HepG2 (cell line): Measurements from ENCODE around the gene MOV10L1. TPM values are rescaled to one million over a fixed set of nuclear protein-coding genes. Genes with fewer than 3 reads are reported as not detected.

Experiments
- CBFB ChIP-seq: sonication (generic); formaldehyde crosslinking; IDR thresholded peaks from 2 replicates; pipeline ENCODE4 v1.4.0; 2020; ENCODE audit warnings: missing genetic modification reagents
- ELF4 ChIP-seq: sonication (generic); formaldehyde crosslinking; IDR thresholded peaks from 2 replicates; pipeline ENCODE4 v1.5.0; 2020; ENCODE audit warnings: missing genetic modification reagents, mild to moderate bottlenecking, moderate library complexity, borderline replicate concordance
- FOSL1 ChIP-seq: sonication (generic); formaldehyde crosslinking; IDR thresholded peaks from 2 replicates; pipeline ENCODE4 v1.9.0; 2021; ENCODE audit warnings: missing genetic modification reagents, borderline replicate concordance
- NR3C1 ChIP-seq: sonication (generic); formaldehyde crosslinking; IDR thresholded peaks from 2 replicates; pipeline ENCODE4 v1.4.0; 2020; ENCODE audit warnings: missing genetic modification reagents
- RXRB ChIP-seq: IDR thresholded peaks from 2 replicates; pipeline ENCODE4 v1.6.1; 2016; ENCODE audit warnings: borderline replicate concordance, missing genetic modification reagents, missing compliant biosample characterization
- SMAD3 ChIP-seq: sonication (generic); formaldehyde crosslinking; IDR thresholded peaks from 2 replicates; pipeline ENCODE4 v1.4.0; 2020; ENCODE audit warnings: missing genetic modification reagents
- TAF15 ChIP-seq: fragments of 200-400 bp; formaldehyde crosslinking; IDR thresholded peaks from one replicate; pipeline ENCODE4 v1.6.1; 2018; ENCODE audit warnings: mild to moderate bottlenecking, low read depth, low read length; ENCODE audit not compliant: poor library complexity, severe bottlenecking
- ZC3H13 ChIP-seq: sonication (generic); formaldehyde crosslinking; IDR thresholded peaks from 2 replicates; pipeline ENCODE4 v1.8.1; 2023; ENCODE audit warnings: mild to moderate bottlenecking, missing genetic modification reagents, moderate library complexity
- ZFP62 ChIP-seq: sonication (generic); formaldehyde crosslinking; IDR thresholded peaks from 2 replicates; pipeline ENCODE4 v1.4.0; 2020; ENCODE audit warnings: missing genetic modification reagents
- ZMAT3 ChIP-seq: sonication (generic); formaldehyde crosslinking; conservative IDR thresholded peaks from 2 replicates; pipeline ENCODE4 v1.7.0; 2021; ENCODE audit warnings: missing genetic modification reagents
- ZNF180 ChIP-seq: sonication (generic); formaldehyde crosslinking; IDR thresholded peaks from 2 replicates; pipeline ENCODE4 v1.4.0; 2020; ENCODE audit warnings: low read depth, missing genetic modification reagents, borderline replicate concordance
- ZNF333 ChIP-seq: sonication (generic); formaldehyde crosslinking; IDR thresholded peaks from 2 replicates; pipeline ENCODE4 v1.4.0; 2020; ENCODE audit warnings: mild to moderate bottlenecking, missing genetic modification reagents, borderline replicate concordance
- ZNF496 ChIP-seq: sonication (generic); formaldehyde crosslinking; IDR thresholded peaks from 2 replicates; pipeline ENCODE4 v1.8.1; 2023; ENCODE audit warnings: mild to moderate bottlenecking, moderate library complexity, missing genetic modification reagents; ENCODE audit not compliant: insufficient replicate concordance
- ZNF530 ChIP-seq: sonication (generic); formaldehyde crosslinking; IDR thresholded peaks from 2 replicates; pipeline ENCODE4 v1.5.0; 2020; ENCODE audit warnings: low read depth, mild to moderate bottlenecking, missing genetic modification reagents
- ZNF550 ChIP-seq: sonication (generic); formaldehyde crosslinking; IDR thresholded peaks from 2 replicates; pipeline ENCODE4 v1.4.0; 2020; ENCODE audit warnings: mild to moderate bottlenecking, missing genetic modification reagents, borderline replicate concordance
- ZNF709 ChIP-seq: sonication (generic); formaldehyde crosslinking; IDR thresholded peaks from 2 replicates; pipeline ENCODE4 v1.5.0; 2020; ENCODE audit warnings: mild to moderate bottlenecking, missing genetic modification reagents
- ZNF782 ChIP-seq: sonication (generic); formaldehyde crosslinking; IDR thresholded peaks from 2 replicates; pipeline ENCODE4 v1.4.0; 2020; ENCODE audit warnings: missing genetic modification reagents, mild to moderate bottlenecking, borderline replicate concordance
- ZSCAN22 ChIP-seq: sonication (generic); formaldehyde crosslinking; IDR thresholded peaks from 2 replicates; pipeline ENCODE4 v1.4.0; 2020; ENCODE audit warnings: mild to moderate bottlenecking, missing genetic modification reagents
- polyA plus RNA-seq, 8 experiments: library from polyadenylated mRNA; depleted of rRNA in 3 of 8; stranded (reverse) in 7 of 8; unstranded in 1 of 8; fragments of >200 nt; fragmentation: Illumina TruSeq in 4 of 8; extraction: Trizol in 4 of 8; gene quantifications; 2 replicates each; pipeline versions ENCODE4 v1.2.1 to v1.2.3, GENCODE V29; 2011 to 2016; ENCODE audit warnings: low read depth in 4 of 8, missing spikeins in 1 of 8, mixed read lengths in 1 of 8; ENCODE audit not compliant: insufficient read depth in 1 of 8
- total RNA-seq, 5 experiments: library from RNA; depleted of rRNA; stranded (reverse); fragments of >200 nt; fragmentation: Illumina TruSeq; extraction: Trizol; gene quantifications; 2 replicates each; pipeline ENCODE4 v1.2.3, GENCODE V29; 2016; ENCODE audit warnings: low read depth in 1 of 5
- TF ChIP-seq, protein P1 (sequence below): sonication (generic); formaldehyde crosslinking; IDR thresholded peaks from 2 replicates; pipeline ENCODE4 v1.5.1; 2020; ENCODE audit warnings: missing genetic modification reagents, mild to moderate bottlenecking, borderline replicate concordance
- TF ChIP-seq, protein P2 (sequence below): sonication (generic); formaldehyde crosslinking; IDR thresholded peaks from 2 replicates; pipeline ENCODE4 v1.8.0; 2022; ENCODE audit warnings: missing genetic modification reagents, low read depth, mild to moderate bottlenecking, borderline replicate concordance
- TF ChIP-seq, protein P3 (sequence below): IDR thresholded peaks from 2 replicates; pipeline ENCODE4 v1.6.1; 2016; ENCODE audit warnings: low read depth, control low read depth

MOV10L1 gene
- total and polyA plus RNA-seq, 2 of the 13 experiments (the other 11 are each of a cell fraction or from before 2014, with no cell fraction given), result 0.11 to 0.12 TPM

DNA sequence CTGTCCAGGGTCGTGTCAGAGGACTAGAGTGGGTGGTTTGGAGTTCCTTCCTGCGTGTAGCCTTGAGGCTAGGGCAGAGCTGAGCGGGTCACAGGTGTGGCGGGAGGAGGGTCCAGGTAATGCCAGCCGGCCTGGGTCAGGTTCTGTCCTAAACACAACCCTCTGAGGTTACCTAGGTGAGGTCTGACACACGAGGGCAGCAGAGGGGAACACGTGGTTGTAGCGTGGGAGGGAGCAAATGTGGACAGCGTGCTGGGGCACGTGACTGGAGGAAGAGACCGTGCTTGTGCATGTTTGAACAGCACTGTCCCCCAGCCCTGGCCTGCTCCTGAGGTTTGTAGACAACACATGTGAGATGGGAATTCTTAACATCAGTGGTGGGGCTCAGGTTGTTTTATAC, 13.1 kb downstream of the MOV10L1 start (continued):
- TF ChIP-seq, protein P1, sequence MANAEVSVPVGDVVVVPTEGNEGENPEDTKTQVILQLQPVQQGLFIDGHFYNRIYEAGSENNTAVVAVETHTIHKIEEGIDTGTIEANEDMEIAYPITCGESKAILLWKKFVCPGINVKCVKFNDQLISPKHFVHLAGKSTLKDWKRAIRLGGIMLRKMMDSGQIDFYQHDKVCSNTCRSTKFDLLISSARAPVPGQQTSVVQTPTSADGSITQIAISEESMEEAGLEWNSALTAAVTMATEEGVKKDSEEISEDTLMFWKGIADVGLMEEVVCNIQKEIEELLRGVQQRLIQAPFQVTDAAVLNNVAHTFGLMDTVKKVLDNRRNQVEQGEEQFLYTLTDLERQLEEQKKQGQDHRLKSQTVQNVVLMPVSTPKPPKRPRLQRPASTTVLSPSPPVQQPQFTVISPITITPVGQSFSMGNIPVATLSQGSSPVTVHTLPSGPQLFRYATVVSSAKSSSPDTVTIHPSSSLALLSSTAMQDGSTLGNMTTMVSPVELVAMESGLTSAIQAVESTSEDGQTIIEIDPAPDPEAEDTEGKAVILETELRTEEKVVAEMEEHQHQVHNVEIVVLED (CRISPR knock-in tag), result no peak
- TF ChIP-seq ZNF180 (no peak), FOSL1 (no peak), TAF15 (no peak), ZFP62 (no peak), ZNF333 (CRISPR knock-in tag) (no peak), RXRB (CRISPR knock-in tag) (peak; percentile 37; the same call in 1 of the 2 replicates), ELF4 (CRISPR knock-in tag) (no peak), ZNF496 (no peak), ZNF782 (CRISPR knock-in tag) (peak; percentile 64; the same call in 1 of the 2 replicates), ZNF530 (CRISPR knock-in tag) (no peak), CBFB (0 out of 2 replicates have a peak, but pooled peaks have one; percentile 36), ZNF709 (CRISPR knock-in tag) (peak; percentile 72; the same call in 1 of the 2 replicates), NR3C1 (CRISPR knock-in tag) (no peak), ZSCAN22 (CRISPR knock-in tag) (no peak), ZNF550 (CRISPR knock-in tag) (no peak), ZMAT3 (peak; percentile 77; the same call in 1 of the 2 replicates), ZC3H13 (CRISPR knock-in tag) (peak; percentile 61; the same call in 1 of the 2 replicates), SMAD3 (CRISPR knock-in tag) (peak; percentile 39; the same call in 1 of the 2 replicates)
- TF ChIP-seq, protein P2, sequence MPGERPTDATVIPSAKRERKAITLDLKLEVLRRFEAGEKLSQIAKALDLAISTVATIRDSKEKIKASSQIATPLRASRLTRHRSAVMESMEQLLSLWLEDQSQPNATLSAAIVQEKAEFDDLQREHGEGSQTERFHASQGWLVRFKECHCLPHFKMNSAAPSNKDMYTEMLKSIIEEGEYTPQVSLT (CRISPR knock-in tag), result 0 out of 2 replicates have a peak, but pooled peaks have one; percentile 69
- TF ChIP-seq, protein P3, sequence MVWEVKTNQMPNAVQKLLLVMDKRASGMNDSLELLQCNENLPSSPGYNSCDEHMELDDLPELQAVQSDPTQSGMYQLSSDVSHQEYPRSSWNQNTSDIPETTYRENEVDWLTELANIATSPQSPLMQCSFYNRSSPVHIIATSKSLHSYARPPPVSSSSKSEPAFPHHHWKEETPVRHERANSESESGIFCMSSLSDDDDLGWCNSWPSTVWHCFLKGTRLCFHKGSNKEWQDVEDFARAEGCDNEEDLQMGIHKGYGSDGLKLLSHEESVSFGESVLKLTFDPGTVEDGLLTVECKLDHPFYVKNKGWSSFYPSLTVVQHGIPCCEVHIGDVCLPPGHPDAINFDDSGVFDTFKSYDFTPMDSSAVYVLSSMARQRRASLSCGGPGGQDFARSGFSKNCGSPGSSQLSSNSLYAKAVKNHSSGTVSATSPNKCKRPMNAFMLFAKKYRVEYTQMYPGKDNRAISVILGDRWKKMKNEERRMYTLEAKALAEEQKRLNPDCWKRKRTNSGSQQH (CRISPR knock-in tag), result peak; percentile 65; the same call in 1 of the 2 replicates
